Measurements from ENCODE around the gene NF1.
A peak's percentile ranks its signal among the peaks of the same experiment; 100 is the strongest.
"Not testable (repeated sequence)": the region's sequence is repeated elsewhere in the genome, so short reads cannot be mapped to it uniquely, and the experiment has no call there.

The NF1 gene

GRCh38 chr17:31090650-31091049, 4.1 kb upstream of the NF1 start:
- DNase-seq, result not testable (repeated sequence)

GRCh38 chr17:31092475-31093064, 2.2 kb upstream of the NF1 start:
- peak; percentile 56 for DNase-seq

GRCh38 chr17:31093866-31094599, 744 bp upstream of the NF1 start:
- DNase-seq, result no peak

GRCh38 chr17:31095236-31096105, 694 bp downstream of the NF1 start:
- peak; percentile 83 for DNase-seq

GRCh38 chr17:31096106-31096436, 1.3 kb downstream of the NF1 start:
- DNase-seq, result no peak

- peak; percentile 26 for DNase-seq
Observed at GRCh38 chr17:31099016-31099415, 4.2 kb downstream of the NF1 start.

- DNase-seq, result no peak
Observed at GRCh38 chr17:31100840-31101459, 6.2 kb downstream of the NF1 start.

- no peak for DNase-seq
Observed at GRCh38 chr17:31101943-31102342, 7.2 kb downstream of the NF1 start.

- DNase-seq, result no peak
Observed at GRCh38 chr17:31105991-31106390, 11.2 kb downstream of the NF1 start.

GRCh38 chr17:31111183-31111582, 16.4 kb downstream of the NF1 start:
- DNase-seq, result no peak

GRCh38 chr17:31112001-31112661, 17.4 kb downstream of the NF1 start:
- peak; percentile 57 for DNase-seq

GRCh38 chr17:31113368-31113767, 18.6 kb downstream of the NF1 start:
- DNase-seq, result peak; percentile 86

- no peak for DNase-seq
Observed at GRCh38 chr17:31113939-31114338, 19.2 kb downstream of the NF1 start.

- DNase-seq, result no peak
Observed at GRCh38 chr17:31114956-31115555, 20.3 kb downstream of the NF1 start.

GRCh38 chr17:31116167-31116566, 21.4 kb downstream of the NF1 start:
- no peak for DNase-seq

GRCh38 chr17:31122746-31123145, 28.0 kb downstream of the NF1 start:
- no peak for DNase-seq

- no peak for DNase-seq
Observed at GRCh38 chr17:31126318-31126717, 31.5 kb downstream of the NF1 start.

GRCh38 chr17:31128241-31128640, 33.5 kb downstream of the NF1 start:
- no peak for DNase-seq

GRCh38 chr17:31130286-31131224, 35.8 kb downstream of the NF1 start:
- DNase-seq, result no peak

- no peak for DNase-seq
Observed at GRCh38 chr17:31131299-31131698, 36.5 kb downstream of the NF1 start.

GRCh38 chr17:31132977-31133376, 38.2 kb downstream of the NF1 start:
- no peak for DNase-seq
